Bronchial epithelial cell (primary cell): ENCODE measurements around the gene SUN3. TPM values are rescaled to one million over a fixed set of nuclear protein-coding genes. Genes with fewer than 3 reads are reported as not detected.
A peak's percentile ranks its signal among the peaks of the same experiment; 100 is the strongest.

Experiments
- DNase-seq: peaks from one replicate; pipeline ENCODE4 v3.0.0-alpha.2; 2010; ENCODE audit warnings: low read depth
- FAIRE-seq: peaks from 2 replicates; lab custom pipeline; 2011; peaks lifted over from hg19 to GRCh38; lab: Jason Lieb, UNC
- H3K27me3 ChIP-seq: 2 replicates; pipeline ENCODE4 v1.5.1; 2011; ENCODE audit warnings: low read length; ENCODE audit not compliant: control insufficient read depth, insufficient read depth
- H3K36me3 ChIP-seq: 2 replicates; pipeline ENCODE4 v1.5.1; 2011; ENCODE audit warnings: low read length; ENCODE audit not compliant: control insufficient read depth, insufficient read depth
- H3K4me3 ChIP-seq: 2 replicates; pipeline ENCODE4 v1.5.1; 2011; ENCODE audit warnings: mild to moderate bottlenecking, low read depth, low read length, control low read depth
- CTCF ChIP-seq: IDR thresholded peaks from 2 replicates; pipeline ENCODE4 v1.5.1; 2011; ENCODE audit warnings: mild to moderate bottlenecking, moderate library complexity, low read length, control low read depth, inconsistent platforms; ENCODE audit not compliant: insufficient read depth, severe bottlenecking
- total RNA-seq: library from RNA; depleted of rRNA; stranded (reverse); fragments of >200 nt; gene quantifications from 2 replicates; pipeline ENCODE4 v1.2.1, GENCODE V29; 2014

SUN3 gene
- total RNA-seq, 1 donor from 2014 or later: 0.79 TPM

- no peak for TF ChIP-seq CTCF
- Histone ChIP-seq H3K36me3 (no peaks in the 10 kb centered on the region), H3K27me3 (no peaks in the 10 kb centered on the region), H3K4me3 (no peak overlapping the region)
- DNase-seq (no peak), FAIRE-seq (no peak)
Measured at GRCh38 chr7:47942132-47942531, 86.8 kb downstream of the SUN3 start.

- H3K4me3 ChIP-seq: no peak overlapping the region
- FAIRE-seq: no peak
Measured at GRCh38 chr7:47941136-47941844, 87.6 kb downstream of the SUN3 start.

GRCh38 chr7:47940088-47941013 is 88.6 kb downstream of the SUN3 start:
- Histone ChIP-seq H3K4me3 (no peak overlapping the region), H3K36me3 (no peaks in the 10 kb centered on the region), H3K27me3 (no peaks in the 10 kb centered on the region)
- FAIRE-seq (no peak), DNase-seq (no peak)
- no peak for TF ChIP-seq CTCF

More at GRCh38 chr7:47941136-47941844, 87.6 kb downstream of the SUN3 start:
- H3K36me3 ChIP-seq: no peaks in the 10 kb centered on the region
- H3K27me3 ChIP-seq: no peaks in the 10 kb centered on the region
- DNase-seq: peak; percentile 74
- TF ChIP-seq CTCF: no peak

- DNase-seq (no peak), FAIRE-seq (no peak)
- Histone ChIP-seq H3K36me3 (no peaks in the 10 kb centered on the region), H3K4me3 (no peak overlapping the region), H3K27me3 (no peaks in the 10 kb centered on the region)
- no peak for TF ChIP-seq CTCF
Measured at GRCh38 chr7:47939425-47940036, 89.4 kb downstream of the SUN3 start.

GRCh38 chr7:47938574-47939165 is 90.2 kb downstream of the SUN3 start:
- no peak for FAIRE-seq
- no peak for DNase-seq
- Histone ChIP-seq H3K27me3 (no peaks in the 10 kb centered on the region), H3K4me3 (no peak overlapping the region), H3K36me3 (no peaks in the 10 kb centered on the region)
- TF ChIP-seq CTCF: no peak
